GM18508 (cell line): ENCODE data around the gene IFNGR1.

ENCODE experiments used
- ATAC-seq: cut with Tn5 transposase; IDR thresholded peaks from one replicate; pipeline ENCODE4 v1.9.1; 2021; ENCODE audit warnings: moderate number of reproducible peaks; ENCODE audit not compliant: insufficient read depth, unreplicated experiment

Gene IFNGR1

GRCh38 chr6:137181891-137182653 is 37.1 kb downstream of the IFNGR1 start:
- ATAC-seq = no peak

- no peak for ATAC-seq
Measured at GRCh38 chr6:137177611-137178010, 41.6 kb downstream of the IFNGR1 start.

GRCh38 chr6:137176729-137177128 is 42.5 kb downstream of the IFNGR1 start:
- ATAC-seq = no peak

- no peak for ATAC-seq
Measured at GRCh38 chr6:137175868-137176245, 43.3 kb downstream of the IFNGR1 start.

GRCh38 chr6:137175157-137175867 is 43.9 kb downstream of the IFNGR1 start:
- ATAC-seq = no peak

GRCh38 chr6:137173501-137173900 is 45.7 kb downstream of the IFNGR1 start, which contains the start of gene IL22RA2:
Gene IL22RA2, minus strand, starts transcription at chr6:137173644. Its CDS starts 11,895 bp downstream, at chr6:137161749.
- ATAC-seq = no peak

- no peak for ATAC-seq
Measured at GRCh38 chr6:137172734-137173431, 46.3 kb downstream of the IFNGR1 start.

- ATAC-seq = no peak
Measured at GRCh38 chr6:137171824-137172733, 47.1 kb downstream of the IFNGR1 start.

GRCh38 chr6:137171053-137171374 is 48.2 kb downstream of the IFNGR1 start:
- no peak for ATAC-seq

- ATAC-seq = no peak
Measured at GRCh38 chr6:137170266-137171052, 48.7 kb downstream of the IFNGR1 start.

GRCh38 chr6:137167702-137168377 is 51.3 kb downstream of the IFNGR1 start:
- ATAC-seq = no peak

- ATAC-seq = no peak
Measured at GRCh38 chr6:137166247-137167098, 52.7 kb downstream of the IFNGR1 start.

- no peak for ATAC-seq
Measured at GRCh38 chr6:137165375-137166246, 53.6 kb downstream of the IFNGR1 start.

- ATAC-seq = no peak
Measured at GRCh38 chr6:137163732-137164318, 55.4 kb downstream of the IFNGR1 start.

- ATAC-seq = no peak
Measured at GRCh38 chr6:137162692-137163306, 56.4 kb downstream of the IFNGR1 start.

GRCh38 chr6:137161949-137162348 is 57.2 kb downstream of the IFNGR1 start:
- no peak for ATAC-seq
